ENCODE results near the gene COG1.
A peak's percentile ranks its signal among the peaks of the same experiment; 100 is the strongest.

The COG1 gene

GRCh38 chr17:73232587-73233373 lies 39.9 kb downstream of the COG1 start:
- DNase-seq (ENCODE audit: low spot score), result peak; percentile 46
- TF ChIP-seq, protein P1, sequence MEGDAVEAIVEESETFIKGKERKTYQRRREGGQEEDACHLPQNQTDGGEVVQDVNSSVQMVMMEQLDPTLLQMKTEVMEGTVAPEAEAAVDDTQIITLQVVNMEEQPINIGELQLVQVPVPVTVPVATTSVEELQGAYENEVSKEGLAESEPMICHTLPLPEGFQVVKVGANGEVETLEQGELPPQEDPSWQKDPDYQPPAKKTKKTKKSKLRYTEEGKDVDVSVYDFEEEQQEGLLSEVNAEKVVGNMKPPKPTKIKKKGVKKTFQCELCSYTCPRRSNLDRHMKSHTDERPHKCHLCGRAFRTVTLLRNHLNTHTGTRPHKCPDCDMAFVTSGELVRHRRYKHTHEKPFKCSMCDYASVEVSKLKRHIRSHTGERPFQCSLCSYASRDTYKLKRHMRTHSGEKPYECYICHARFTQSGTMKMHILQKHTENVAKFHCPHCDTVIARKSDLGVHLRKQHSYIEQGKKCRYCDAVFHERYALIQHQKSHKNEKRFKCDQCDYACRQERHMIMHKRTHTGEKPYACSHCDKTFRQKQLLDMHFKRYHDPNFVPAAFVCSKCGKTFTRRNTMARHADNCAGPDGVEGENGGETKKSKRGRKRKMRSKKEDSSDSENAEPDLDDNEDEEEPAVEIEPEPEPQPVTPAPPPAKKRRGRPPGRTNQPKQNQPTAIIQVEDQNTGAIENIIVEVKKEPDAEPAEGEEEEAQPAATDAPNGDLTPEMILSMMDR (IDR thresholded peaks at IDR 0.05; ENCODE audit: extremely low read depth, missing control alignments), result no peak

- TF ChIP-seq, protein P1 (IDR thresholded peaks at IDR 0.05; ENCODE audit: extremely low read depth, missing control alignments), result no peak
- DNase-seq (ENCODE audit: low spot score), result no peak
These were observed 41.9 kb downstream of the COG1 start for GRCh38 chr17:73234736-73235135.

DNA sequence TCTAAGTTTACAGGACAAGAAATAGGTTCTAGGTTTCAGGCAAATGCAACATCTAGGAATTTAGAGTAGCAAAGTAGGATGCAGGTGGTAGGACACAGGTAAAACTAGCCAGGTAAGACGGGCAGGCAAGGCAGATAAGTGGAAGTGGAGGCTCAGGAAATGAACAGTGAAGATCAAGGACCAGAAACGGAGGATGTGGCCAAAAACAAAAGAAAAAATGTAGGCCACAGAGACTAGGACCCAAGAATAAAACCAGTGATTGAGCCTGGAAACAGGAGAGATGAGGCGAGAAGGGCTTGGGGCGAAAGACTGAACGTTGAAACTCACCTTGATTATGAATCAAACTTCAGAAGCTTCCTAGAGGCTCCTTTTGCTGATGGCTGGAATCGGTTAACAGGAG lies 44.9 kb downstream of the COG1 start:
- TF ChIP-seq, protein P1 (IDR thresholded peaks at IDR 0.05; ENCODE audit: extremely low read depth, missing control alignments), result no peak
- no peak for DNase-seq (ENCODE audit: low spot score)

DNA sequence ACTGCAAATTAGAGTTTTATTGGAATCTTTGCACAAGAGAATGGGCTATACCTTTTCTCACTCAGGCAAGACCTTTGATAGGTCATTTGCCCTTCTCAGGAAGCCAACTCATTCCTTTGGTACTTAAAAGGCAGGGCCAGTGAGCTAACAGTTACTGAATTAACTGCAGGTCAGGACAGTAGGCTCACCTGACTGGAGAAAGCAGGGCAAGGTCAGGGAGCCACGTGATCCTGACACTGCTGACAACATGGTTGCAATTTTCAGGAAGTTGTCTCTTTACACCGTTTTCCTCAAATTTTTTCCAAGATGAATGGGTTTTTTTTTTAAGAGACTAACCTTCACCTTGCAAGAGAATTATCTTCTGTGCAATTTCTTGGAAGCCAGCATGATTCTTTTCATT lies 47.7 kb downstream of the COG1 start:
- TF ChIP-seq, protein P1 (IDR thresholded peaks at IDR 0.05; ENCODE audit: extremely low read depth, missing control alignments), result no peak
- DNase-seq (ENCODE audit: low spot score), result no peak

DNA sequence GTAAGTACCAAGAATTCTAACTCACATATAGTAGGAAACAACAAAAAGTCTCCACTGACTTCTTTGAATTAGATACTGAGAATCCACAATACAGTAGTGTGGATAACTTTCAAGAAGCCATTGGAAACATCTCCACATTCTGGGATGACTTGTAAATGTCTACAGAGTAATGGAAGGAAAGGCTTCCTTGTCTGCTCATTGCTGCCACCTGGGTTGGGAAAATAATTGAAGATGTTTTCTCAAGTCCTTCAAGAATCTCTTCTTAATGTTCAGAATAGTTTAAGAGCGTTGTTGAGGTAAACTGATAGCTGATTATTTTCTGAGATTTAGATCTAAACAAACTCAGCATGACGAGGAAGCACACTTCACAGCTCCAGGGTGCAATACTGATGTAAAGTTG lies 54.9 kb downstream of the COG1 start:
- no peak for DNase-seq (ENCODE audit: low spot score)
- TF ChIP-seq, protein P1 (IDR thresholded peaks at IDR 0.05; ENCODE audit: extremely low read depth, missing control alignments), result no peak

DNA sequence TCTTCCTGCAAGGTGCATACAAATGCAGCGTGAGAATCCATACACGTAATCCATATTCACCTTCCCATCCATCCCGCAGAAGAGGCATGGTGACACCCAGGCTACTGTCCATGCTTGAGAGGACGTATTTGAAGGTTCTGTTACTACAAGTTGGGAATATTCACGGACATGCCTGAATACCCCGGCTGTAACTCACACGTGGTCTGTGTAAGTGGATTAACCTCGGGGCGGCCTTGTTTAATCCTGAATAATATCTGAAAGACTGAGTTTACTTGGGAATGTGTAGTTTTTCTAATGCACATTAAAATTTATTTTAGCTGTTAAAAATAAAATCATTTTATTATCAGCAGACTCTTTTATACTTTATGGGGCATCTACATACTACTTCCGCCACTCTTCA lies 55.7 kb downstream of the COG1 start:
- TF ChIP-seq, protein P1 (IDR thresholded peaks at IDR 0.05; ENCODE audit: extremely low read depth, missing control alignments), result no peak
- no peak for DNase-seq (ENCODE audit: low spot score)

DNA sequence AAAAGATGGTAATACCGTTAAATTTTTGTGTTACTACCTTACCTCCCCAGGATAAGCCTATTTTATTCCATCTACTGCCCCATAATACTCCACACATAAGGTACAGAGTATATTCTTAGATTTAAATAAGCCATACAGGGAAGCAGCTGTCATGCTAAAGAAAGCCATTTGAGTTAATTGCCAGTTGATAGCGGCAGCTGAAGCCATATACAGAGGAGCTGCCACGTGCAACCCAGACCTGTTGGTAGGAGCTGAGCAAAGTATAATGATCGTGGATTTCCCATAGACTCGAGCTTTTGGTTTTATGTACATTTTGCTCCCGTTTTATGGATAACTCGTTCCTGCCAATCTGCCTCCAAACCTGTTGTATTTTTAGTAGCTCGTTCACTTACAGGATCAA lies 56.8 kb downstream of the COG1 start:
- no peak for DNase-seq (ENCODE audit: low spot score)
- TF ChIP-seq, protein P1 (IDR thresholded peaks at IDR 0.05; ENCODE audit: extremely low read depth, missing control alignments), result no peak
